GM21825 (cell line): Measurements from ENCODE around the gene ARF6.
"Not testable (repeated sequence)": the region's sequence is repeated elsewhere in the genome, so short reads cannot be mapped to it uniquely, and the experiment has no call there.

Source experiments
- ATAC-seq: cut with Tn5 transposase; IDR thresholded peaks from one replicate; pipeline ENCODE4 v1.9.1; 2021; ENCODE audit warnings: mild to moderate bottlenecking, moderate library complexity; ENCODE audit not compliant: unreplicated experiment

Gene ARF6

DNA sequence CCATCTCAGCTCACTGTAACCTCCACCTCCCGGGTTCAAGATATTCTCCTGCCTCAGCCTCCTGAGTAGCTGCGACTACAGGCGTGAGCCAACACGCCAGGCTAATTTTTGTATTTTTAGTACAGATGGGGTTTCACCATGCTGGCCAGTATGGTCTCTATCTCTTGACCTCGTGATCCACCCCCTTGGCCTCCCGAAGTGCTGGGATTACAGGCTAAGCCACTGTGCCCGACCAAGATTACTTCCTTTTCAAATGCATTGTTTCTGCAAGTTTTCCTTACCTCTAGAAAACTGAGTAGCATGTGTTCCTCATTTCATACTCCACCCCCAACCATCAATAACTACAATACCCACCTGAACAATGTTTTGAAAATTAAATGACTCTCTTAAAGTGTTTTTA is 13.1 kb downstream of the ARF6 start:
- ATAC-seq, result no peak

- ATAC-seq, result no peak
Measured at GRCh38 chr14:49907186-49907585, 14.3 kb downstream of the ARF6 start.

DNA sequence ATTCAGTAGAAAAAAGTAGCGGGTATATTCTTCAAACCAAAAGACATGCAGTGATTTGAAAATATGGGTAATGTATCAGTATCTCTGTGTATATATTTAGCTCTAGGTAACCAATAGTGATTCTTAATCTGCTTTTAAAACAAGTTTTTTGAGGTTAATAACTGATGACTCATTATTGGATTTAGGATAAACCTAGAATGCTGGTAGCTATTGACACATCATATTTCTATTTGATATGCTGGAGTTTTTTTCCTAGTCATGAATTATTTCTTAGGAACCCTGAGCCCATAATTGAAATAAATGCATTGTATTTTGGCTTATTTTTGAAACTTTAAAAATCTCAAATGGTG is 15.5 kb downstream of the ARF6 start:
- no peak for ATAC-seq

GRCh38 chr14:49909016-49909415 is 16.1 kb downstream of the ARF6 start:
- ATAC-seq, result no peak

- no peak for ATAC-seq
Measured at GRCh38 chr14:49915085-49915484, 22.2 kb downstream of the ARF6 start.

- no peak for ATAC-seq
Measured at GRCh38 chr14:49918706-49919105, 25.8 kb downstream of the ARF6 start.

GRCh38 chr14:49919825-49920659 is 27.2 kb downstream of the ARF6 start:
- no peak for ATAC-seq

GRCh38 chr14:49920935-49921334 is 28.1 kb downstream of the ARF6 start:
- no peak for ATAC-seq

DNA sequence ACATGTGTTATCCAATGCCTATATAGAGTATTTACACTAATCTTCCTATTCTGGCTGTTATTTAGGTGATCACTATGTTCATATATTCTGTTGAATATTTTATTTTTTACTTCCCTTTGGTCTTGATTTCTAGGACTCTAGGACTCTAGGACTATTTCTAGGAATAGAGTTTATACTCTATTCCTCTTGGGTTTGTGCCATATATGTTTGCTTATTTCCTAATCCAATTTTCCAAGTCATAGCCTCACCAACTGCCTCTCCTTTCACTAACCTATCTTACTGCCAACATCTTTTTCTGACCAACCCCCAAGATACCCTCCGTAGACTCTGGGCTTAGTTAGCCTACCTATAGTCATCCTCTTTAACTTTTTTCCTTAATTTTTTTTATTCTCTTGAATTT is 28.5 kb downstream of the ARF6 start:
- no peak for ATAC-seq

- ATAC-seq, result no peak
Measured at GRCh38 chr14:49923442-49923841, 30.6 kb downstream of the ARF6 start.

DNA sequence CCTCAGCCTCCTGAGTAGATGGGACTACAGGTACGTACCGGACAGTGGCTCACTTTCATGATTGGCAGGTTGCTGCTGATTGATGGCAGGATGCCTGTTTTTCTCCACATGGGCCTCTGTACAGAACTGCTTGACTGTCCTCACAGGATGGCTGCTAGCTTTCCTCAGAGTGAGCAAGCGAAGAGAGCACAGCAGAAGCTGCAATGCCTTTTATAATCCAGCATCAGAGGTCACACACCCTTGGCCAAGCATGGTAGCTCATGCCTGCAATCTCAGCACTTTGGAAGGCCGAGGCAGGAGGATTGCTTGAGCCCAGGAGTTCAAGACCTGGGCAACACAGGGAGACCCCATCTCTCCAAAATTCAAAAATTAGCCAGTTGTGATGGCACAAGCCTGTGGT is 31.0 kb downstream of the ARF6 start:
- ATAC-seq, result no peak

GRCh38 chr14:49924852-49925251 is 32.0 kb downstream of the ARF6 start:
- ATAC-seq, result no peak

- no peak for ATAC-seq
Measured at GRCh38 chr14:49926803-49927202, 33.9 kb downstream of the ARF6 start.

DNA sequence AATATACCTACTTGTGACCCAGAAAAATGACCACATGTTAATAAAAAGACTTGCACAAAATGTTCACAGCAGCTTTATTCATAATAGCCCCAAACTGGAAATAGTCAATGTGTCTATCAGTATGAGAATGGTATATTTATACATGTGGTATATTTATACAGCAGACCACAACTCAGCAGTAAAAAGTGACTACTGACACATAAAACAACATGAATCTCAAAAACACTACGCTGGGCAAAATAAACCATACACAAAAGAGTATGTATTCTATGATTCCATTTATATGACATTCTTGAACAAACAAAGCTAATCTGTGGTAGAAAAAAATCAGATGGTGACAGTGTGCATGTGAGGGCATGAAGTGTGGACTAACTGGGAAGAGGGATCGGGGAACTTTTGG is 35.1 kb downstream of the ARF6 start:
- no peak for ATAC-seq

DNA sequence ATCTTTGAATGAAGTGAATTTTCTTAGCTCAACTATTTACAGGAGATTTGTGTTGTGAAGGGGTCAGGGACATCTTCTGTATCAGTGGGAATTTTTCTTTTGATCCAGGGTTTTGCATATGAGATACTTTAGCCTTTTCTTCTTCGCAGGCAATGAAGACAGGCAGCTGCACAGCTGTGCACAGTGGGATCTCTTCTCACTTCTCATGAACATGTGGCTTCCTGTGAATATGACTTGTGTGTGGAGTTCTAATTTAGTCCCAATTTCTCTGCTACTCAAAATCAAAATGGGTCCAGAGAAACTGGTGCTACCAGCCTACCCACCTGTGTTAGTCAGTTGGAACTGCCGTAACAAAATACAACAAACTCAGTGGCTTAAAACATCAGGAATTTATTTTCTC is 37.8 kb downstream of the ARF6 start:
- no peak for ATAC-seq

- no peak for ATAC-seq
Measured at GRCh38 chr14:49931523-49931922, 38.6 kb downstream of the ARF6 start.

GRCh38 chr14:49933128-49933527 is 40.2 kb downstream of the ARF6 start:
- no peak for ATAC-seq

DNA sequence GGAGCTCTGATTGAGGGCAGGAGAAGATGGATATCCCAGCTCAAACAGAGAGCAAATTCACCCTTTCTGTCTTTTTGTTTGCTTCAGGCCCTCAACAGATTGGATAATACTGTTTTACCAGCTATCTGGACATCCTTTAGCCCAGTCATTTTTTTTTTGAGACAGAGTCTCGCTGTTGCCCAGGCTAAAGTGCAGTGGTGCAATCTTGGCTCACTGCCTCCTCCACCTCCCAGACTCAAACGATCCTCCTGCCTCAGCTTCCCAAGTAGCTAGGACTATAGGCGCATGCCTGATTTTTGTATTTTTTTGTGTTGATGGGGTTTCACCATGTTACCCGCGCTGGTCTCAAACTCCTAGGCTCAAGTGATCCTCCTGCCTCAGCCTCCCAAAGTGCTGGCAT is 40.8 kb downstream of the ARF6 start:
- no peak for ATAC-seq

GRCh38 chr14:49934646-49935045 is 41.8 kb downstream of the ARF6 start:
- no peak for ATAC-seq

DNA sequence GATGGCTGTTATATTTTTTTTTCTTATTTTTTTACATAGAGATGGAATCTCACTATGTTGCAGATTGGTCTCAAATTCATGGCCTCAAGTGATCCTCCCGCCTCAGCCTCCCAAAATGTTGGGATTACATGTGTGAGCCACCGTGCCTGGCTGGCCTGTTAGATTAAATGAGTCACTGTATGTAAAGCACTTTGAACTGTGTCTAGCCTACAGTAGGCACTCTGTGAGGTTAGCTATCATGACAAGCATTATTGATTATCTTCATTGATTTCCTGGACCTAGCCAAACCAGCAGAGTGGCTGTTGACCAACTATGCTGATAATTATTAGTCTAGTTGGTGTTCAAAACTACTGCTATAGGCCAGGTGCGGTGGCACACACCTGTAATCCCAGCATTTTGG is 42.6 kb downstream of the ARF6 start:
- no peak for ATAC-seq

GRCh38 chr14:49936246-49936645 is 43.4 kb downstream of the ARF6 start:
- not testable (repeated sequence) for ATAC-seq

GRCh38 chr14:49936882-49937281 is 44.0 kb downstream of the ARF6 start:
- not testable (repeated sequence) for ATAC-seq

DNA sequence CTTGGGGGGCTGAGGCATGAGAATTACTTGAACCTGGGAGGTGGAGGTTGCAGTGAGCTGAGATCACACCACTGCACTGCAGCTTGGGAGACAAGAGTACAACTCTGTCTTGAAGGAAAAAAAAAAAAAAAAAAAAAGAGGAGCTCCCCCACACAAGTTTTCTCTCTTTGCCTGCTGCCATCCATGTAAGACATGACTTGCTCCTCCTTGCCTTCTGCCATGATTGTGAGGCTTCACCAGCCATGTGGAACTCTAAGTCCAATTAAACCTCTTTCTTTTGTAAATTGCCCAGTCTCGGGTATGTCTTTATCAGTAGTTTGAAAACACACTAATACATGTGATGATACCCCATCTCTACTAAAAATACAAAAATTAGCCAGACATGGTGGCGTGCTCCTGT is 46.3 kb downstream of the ARF6 start:
- ATAC-seq, result not testable (repeated sequence)
